Posterior vena cava (tissue), 2 donors: ENCODE measurements around the gene OTX2. TPM values are rescaled to one million over a fixed set of nuclear protein-coding genes. Genes with fewer than 3 reads are reported as not detected.

ENCODE experiments used
- total RNA-seq, 2 donors: library from RNA; stranded (reverse); fragmentation: NEBNext Ultra II Directional; extraction: Animal tissue kit (Norgen Biotek cat#: 25700); gene quantifications; one replicate each; pipeline ENCODE4 v1.2.1, GENCODE V29; 2021
- donor health status: DM: yes; HTN: yes; CAD: no.
- donor health status: DM: yes; HTN: yes; CAD: no.

Gene OTX2
- total RNA-seq, 2 donors from 2014 or later: not detected

Other genes with a start within 250 kb of the OTX2 start
- gene TMEM260, start 230.7 kb downstream of the OTX2 start, total RNA-seq: 10 to 100 TPM; 12.5 to 13.3 TPM